NB4 (cell line): Measurements from ENCODE around the gene MNS1.

ENCODE experiments used
- POLR2A ChIP-seq: IDR thresholded peaks from 2 replicates; pipeline ENCODE4 v1.6.1; 2011; ENCODE audit warnings: mild to moderate bottlenecking; ENCODE audit not compliant: insufficient read length; ENCODE audit errors: extremely low read depth
- TF ChIP-seq, protein P1 (sequence below): IDR thresholded peaks from one replicate; pipeline ENCODE4 v1.5.1; 2012; ENCODE audit warnings: low read depth, low read length
- TF ChIP-seq, protein P2 (sequence below): IDR thresholded peaks from 2 replicates; pipeline ENCODE4 v1.6.1; 2011; ENCODE audit warnings: low read depth, low read length

DNA sequence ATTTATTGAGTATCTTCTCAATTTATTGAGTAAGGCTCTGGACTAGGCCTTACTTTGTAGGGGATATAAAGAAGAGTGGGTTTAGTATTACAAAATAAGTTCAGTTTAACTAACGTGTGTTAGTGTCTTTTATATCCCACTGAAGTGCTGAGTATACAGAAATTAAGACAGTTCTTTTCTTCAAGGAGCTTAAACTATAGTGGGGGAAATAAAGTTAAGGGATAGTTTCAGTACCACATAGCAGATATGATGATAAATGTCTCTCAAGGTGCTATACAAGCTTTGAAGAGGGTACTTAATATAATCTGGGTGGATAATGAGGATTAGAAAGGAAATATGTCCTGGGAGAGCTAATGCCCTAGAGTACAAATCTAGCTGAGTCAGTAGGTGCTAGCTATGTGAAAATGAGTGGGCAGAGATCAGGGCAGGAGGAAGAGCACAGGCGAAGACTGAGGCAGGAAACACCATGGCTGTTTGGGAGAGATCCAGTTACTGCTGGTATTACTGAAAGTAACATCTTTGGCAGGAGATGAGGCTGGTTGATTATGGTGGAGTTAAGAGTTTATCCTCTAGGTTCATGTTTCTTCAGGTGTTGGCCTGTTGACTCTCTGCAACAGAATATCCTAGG, 53.7 kb downstream of the MNS1 start:
- TF ChIP-seq, protein P1, sequence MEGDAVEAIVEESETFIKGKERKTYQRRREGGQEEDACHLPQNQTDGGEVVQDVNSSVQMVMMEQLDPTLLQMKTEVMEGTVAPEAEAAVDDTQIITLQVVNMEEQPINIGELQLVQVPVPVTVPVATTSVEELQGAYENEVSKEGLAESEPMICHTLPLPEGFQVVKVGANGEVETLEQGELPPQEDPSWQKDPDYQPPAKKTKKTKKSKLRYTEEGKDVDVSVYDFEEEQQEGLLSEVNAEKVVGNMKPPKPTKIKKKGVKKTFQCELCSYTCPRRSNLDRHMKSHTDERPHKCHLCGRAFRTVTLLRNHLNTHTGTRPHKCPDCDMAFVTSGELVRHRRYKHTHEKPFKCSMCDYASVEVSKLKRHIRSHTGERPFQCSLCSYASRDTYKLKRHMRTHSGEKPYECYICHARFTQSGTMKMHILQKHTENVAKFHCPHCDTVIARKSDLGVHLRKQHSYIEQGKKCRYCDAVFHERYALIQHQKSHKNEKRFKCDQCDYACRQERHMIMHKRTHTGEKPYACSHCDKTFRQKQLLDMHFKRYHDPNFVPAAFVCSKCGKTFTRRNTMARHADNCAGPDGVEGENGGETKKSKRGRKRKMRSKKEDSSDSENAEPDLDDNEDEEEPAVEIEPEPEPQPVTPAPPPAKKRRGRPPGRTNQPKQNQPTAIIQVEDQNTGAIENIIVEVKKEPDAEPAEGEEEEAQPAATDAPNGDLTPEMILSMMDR, result no peak
- TF ChIP-seq POLR2A, result no peak
- TF ChIP-seq, protein P2, sequence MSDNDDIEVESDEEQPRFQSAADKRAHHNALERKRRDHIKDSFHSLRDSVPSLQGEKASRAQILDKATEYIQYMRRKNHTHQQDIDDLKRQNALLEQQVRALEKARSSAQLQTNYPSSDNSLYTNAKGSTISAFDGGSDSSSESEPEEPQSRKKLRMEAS, result no peak
